GM12873 (cell line): ENCODE results near the gene SIX5.

Experiments used
- CTCF ChIP-seq: IDR thresholded peaks from 2 replicates; pipeline ENCODE4 v1.5.1; 2012; ENCODE audit warnings: low read depth, mild to moderate bottlenecking, moderate library complexity, low read length, control low read depth; ENCODE audit not compliant: insufficient read depth; ENCODE audit errors: missing control alignments

SIX5 gene

GRCh38 chr19:45765702-45766295, 3.3 kb downstream of the SIX5 start:
- no peak for TF ChIP-seq CTCF

- no peak for TF ChIP-seq CTCF
Observed at GRCh38 chr19:45764945-45765701, 3.9 kb downstream of the SIX5 start.

GRCh38 chr19:45764475-45764874, 4.6 kb downstream of the SIX5 start:
- TF ChIP-seq CTCF: no peak

- TF ChIP-seq CTCF: no peak
Observed at GRCh38 chr19:45763691-45764294, 5.3 kb downstream of the SIX5 start.

- no peak for TF ChIP-seq CTCF
Observed at GRCh38 chr19:45762870-45763631, 6.0 kb downstream of the SIX5 start.

- no peak for TF ChIP-seq CTCF
Observed at GRCh38 chr19:45761714-45762113, 7.3 kb downstream of the SIX5 start.

- no peak for TF ChIP-seq CTCF
Observed at GRCh38 chr19:45758921-45759320, 10.1 kb downstream of the SIX5 start.
